Measurements from ENCODE around the gene C8A. TPM values are rescaled to one million over a fixed set of nuclear protein-coding genes. Genes with fewer than 3 reads are reported as not detected.

The C8A gene
- total and polyA plus RNA-seq, 2 of the 8 experiments (the other 6 are each of a cell fraction or from before 2014, with no cell fraction given) = not detected

GRCh38 chr1:56915960-56916359, 61.4 kb downstream of the C8A start (continued):
- TF ChIP-seq CHD7 (IDR thresholded peaks at IDR 0.05; ENCODE audit: insufficient replicate concordance, low read length) = no peak
- no peak for TF ChIP-seq ZNF274 (IDR thresholded peaks at IDR 0.05; ENCODE audit: borderline replicate concordance, extremely low read depth, low read length)
- TF ChIP-seq TAF1 (IDR thresholded peaks at IDR 0.05; ENCODE audit: low read depth, low read length) = no peak
- no peak for TF ChIP-seq MAX (IDR thresholded peaks at IDR 0.05)
- TF ChIP-seq MAFK (IDR thresholded peaks at IDR 0.05; ENCODE audit: low read depth, low read length) = no peak
- no peak for TF ChIP-seq FOSL1 (IDR thresholded peaks at IDR 0.05; ENCODE audit: insufficient read depth, low read depth, low read length)

All from H1 (cell line).